NCI-H446 treated with DMSO at 0.1 percent for 48 hours (cell line): ENCODE results near the gene CST8.

ENCODE experiments used
- DNase-seq: peaks from one replicate; lab custom pipeline; 2025; lab: John Stamatoyannopoulos, UW

CST8 gene

GRCh38 chr20:23476015-23476754 lies 14.7 kb upstream of the CST8 start:
- no peak for DNase-seq

- no peak for DNase-seq
Observed at GRCh38 chr20:23477223-23477622, 13.7 kb upstream of the CST8 start.

GRCh38 chr20:23479043-23479442 lies 11.9 kb upstream of the CST8 start:
- no peak for DNase-seq

- DNase-seq = no peak
Observed at GRCh38 chr20:23482138-23482537, 8.8 kb upstream of the CST8 start.

GRCh38 chr20:23484081-23484480 lies 6.8 kb upstream of the CST8 start:
- DNase-seq = no peak

- no peak for DNase-seq
Observed at GRCh38 chr20:23488470-23488869, 2.4 kb upstream of the CST8 start.

GRCh38 chr20:23488996-23489395 lies 1.9 kb upstream of the CST8 start:
- no peak for DNase-seq

- DNase-seq = no peak
Observed at GRCh38 chr20:23492292-23492691, 1.4 kb downstream of the CST8 start.

GRCh38 chr20:23493172-23493772 lies 2.4 kb downstream of the CST8 start:
- DNase-seq = no peak

- DNase-seq = no peak
Observed at GRCh38 chr20:23497536-23497935, 6.6 kb downstream of the CST8 start.

GRCh38 chr20:23501926-23502325 lies 11.0 kb downstream of the CST8 start:
- no peak for DNase-seq

GRCh38 chr20:23503649-23504048 lies 12.7 kb downstream of the CST8 start:
- DNase-seq = no peak

GRCh38 chr20:23507346-23507745 lies 16.4 kb downstream of the CST8 start:
- no peak for DNase-seq

- DNase-seq = no peak
Observed at GRCh38 chr20:23508449-23509229, 17.7 kb downstream of the CST8 start.

- DNase-seq = no peak
Observed at GRCh38 chr20:23509247-23509913, 18.5 kb downstream of the CST8 start.

GRCh38 chr20:23510000-23510590 lies 19.2 kb downstream of the CST8 start:
- DNase-seq = no peak

GRCh38 chr20:23513164-23513563 lies 22.2 kb downstream of the CST8 start:
- no peak for DNase-seq

- no peak for DNase-seq
Observed at GRCh38 chr20:23514848-23515247, 23.9 kb downstream of the CST8 start.

- DNase-seq = no peak
Observed at GRCh38 chr20:23515250-23515939, 24.5 kb downstream of the CST8 start.

GRCh38 chr20:23517719-23518118 lies 26.8 kb downstream of the CST8 start:
- DNase-seq = no peak

GRCh38 chr20:23519556-23519955 lies 28.6 kb downstream of the CST8 start:
- DNase-seq = no peak

- DNase-seq = no peak
Observed at GRCh38 chr20:23520185-23520584, 29.3 kb downstream of the CST8 start.
